Measurements from ENCODE around the gene SMOC2. TPM values are rescaled to one million over a fixed set of nuclear protein-coding genes. Genes with fewer than 3 reads are reported as not detected.

The SMOC2 gene
- total and polyA plus RNA-seq, 2 of the 13 experiments (the other 11 are each of a cell fraction or from before 2014, with no cell fraction given), result not detected

DNA sequence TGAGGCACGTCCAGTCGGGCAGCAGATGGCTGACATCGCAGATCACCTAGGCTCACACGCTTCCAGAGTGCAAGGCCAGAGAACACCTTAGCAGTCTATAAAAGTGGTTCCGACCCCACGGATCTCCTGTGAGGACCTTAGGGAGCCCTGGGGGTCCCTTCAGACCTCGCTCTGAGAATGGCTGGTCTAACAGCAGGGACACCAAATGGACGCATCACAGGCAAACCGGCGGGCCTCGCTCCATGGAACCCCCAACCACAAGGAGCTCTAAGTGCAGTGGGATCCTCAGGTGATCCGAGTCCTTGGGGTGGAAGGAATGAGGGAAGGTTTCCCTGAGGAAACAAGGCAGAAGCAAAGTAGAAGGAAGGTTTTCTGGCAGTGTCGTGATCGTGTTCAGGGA lies 135.4 kb downstream of the SMOC2 start:
- Histone ChIP-seq H3K27ac (ENCODE audit: extremely low read length, insufficient read depth, low read length) (no peak overlapping the region), H3K36me3 (replicated peaks in 1 of 2; ENCODE audit: control insufficient read depth in 1 of 2, insufficient read depth in 2 of 2, low read length in 2 of 2) (no peaks in the 10 kb centered on the region), H3K9ac (ENCODE audit: insufficient read depth, low read depth, low read length) (no peak overlapping the region), H2AFZ (ENCODE audit: low read length) (no peak overlapping the region), H3K4me1 (ENCODE audit: insufficient read depth, low read length) (no peaks in the 10 kb centered on the region), H3K4me2 (ENCODE audit: low read depth, low read length) (no peak overlapping the region), H3K4me3 (replicated peaks in 1 of 3; ENCODE audit: insufficient read depth in 1 of 3, low read depth in 2 of 3, low read length in 3 of 3) (no peak overlapping the region), H3K27me3 (ENCODE audit: control insufficient read depth in 1 of 2, insufficient read depth in 2 of 2, low read length in 2 of 2) (peaks cover 23 to 83% of the 10 kb centered on the region in 2 experiments), H3K79me2 (ENCODE audit: insufficient read depth, low read length) (no peaks in the 10 kb centered on the region), H4K20me1 (ENCODE audit: insufficient read depth, low read length) (no peaks in the 10 kb centered on the region), H3K9me3 (ENCODE audit: low read length) (no peaks in the 10 kb centered on the region)
- FAIRE-seq (no peak), ATAC-seq (no peak), DNase-seq (ENCODE audit: low spot score) (no peak)
- TF ChIP-seq ZNF138 (CRISPR knock-in tag; IDR thresholded peaks at IDR 0.05; ENCODE audit: low read depth), result no peak
- no peak for TF ChIP-seq ARHGAP35 (CRISPR knock-in tag; IDR thresholded peaks at IDR 0.05; ENCODE audit: borderline replicate concordance)
- TF ChIP-seq, protein P1, sequence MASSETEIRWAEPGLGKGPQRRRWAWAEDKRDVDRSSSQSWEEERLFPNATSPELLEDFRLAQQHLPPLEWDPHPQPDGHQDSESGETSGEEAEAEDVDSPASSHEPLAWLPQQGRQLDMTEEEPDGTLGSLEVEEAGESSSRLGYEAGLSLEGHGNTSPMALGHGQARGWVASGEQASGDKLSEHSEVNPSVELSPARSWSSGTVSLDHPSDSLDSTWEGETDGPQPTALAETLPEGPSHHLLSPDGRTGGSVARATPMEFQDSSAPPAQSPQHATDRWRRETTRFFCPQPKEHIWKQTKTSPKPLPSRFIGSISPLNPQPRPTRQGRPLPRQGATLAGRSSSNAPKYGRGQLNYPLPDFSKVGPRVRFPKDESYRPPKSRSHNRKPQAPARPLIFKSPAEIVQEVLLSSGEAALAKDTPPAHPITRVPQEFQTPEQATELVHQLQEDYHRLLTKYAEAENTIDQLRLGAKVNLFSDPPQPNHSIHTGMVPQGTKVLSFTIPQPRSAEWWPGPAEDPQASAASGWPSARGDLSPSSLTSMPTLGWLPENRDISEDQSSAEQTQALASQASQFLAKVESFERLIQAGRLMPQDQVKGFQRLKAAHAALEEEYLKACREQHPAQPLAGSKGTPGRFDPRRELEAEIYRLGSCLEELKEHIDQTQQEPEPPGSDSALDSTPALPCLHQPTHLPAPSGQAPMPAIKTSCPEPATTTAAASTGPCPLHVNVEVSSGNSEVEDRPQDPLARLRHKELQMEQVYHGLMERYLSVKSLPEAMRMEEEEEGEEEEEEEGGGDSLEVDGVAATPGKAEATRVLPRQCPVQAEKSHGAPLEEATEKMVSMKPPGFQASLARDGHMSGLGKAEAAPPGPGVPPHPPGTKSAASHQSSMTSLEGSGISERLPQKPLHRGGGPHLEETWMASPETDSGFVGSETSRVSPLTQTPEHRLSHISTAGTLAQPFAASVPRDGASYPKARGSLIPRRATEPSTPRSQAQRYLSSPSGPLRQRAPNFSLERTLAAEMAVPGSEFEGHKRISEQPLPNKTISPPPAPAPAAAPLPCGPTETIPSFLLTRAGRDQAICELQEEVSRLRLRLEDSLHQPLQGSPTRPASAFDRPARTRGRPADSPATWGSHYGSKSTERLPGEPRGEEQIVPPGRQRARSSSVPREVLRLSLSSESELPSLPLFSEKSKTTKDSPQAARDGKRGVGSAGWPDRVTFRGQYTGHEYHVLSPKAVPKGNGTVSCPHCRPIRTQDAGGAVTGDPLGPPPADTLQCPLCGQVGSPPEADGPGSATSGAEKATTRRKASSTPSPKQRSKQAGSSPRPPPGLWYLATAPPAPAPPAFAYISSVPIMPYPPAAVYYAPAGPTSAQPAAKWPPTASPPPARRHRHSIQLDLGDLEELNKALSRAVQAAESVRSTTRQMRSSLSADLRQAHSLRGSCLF (CRISPR knock-in tag; IDR thresholded peaks at IDR 0.05; ENCODE audit: borderline replicate concordance), result no peak
- TF ChIP-seq, protein P2, sequence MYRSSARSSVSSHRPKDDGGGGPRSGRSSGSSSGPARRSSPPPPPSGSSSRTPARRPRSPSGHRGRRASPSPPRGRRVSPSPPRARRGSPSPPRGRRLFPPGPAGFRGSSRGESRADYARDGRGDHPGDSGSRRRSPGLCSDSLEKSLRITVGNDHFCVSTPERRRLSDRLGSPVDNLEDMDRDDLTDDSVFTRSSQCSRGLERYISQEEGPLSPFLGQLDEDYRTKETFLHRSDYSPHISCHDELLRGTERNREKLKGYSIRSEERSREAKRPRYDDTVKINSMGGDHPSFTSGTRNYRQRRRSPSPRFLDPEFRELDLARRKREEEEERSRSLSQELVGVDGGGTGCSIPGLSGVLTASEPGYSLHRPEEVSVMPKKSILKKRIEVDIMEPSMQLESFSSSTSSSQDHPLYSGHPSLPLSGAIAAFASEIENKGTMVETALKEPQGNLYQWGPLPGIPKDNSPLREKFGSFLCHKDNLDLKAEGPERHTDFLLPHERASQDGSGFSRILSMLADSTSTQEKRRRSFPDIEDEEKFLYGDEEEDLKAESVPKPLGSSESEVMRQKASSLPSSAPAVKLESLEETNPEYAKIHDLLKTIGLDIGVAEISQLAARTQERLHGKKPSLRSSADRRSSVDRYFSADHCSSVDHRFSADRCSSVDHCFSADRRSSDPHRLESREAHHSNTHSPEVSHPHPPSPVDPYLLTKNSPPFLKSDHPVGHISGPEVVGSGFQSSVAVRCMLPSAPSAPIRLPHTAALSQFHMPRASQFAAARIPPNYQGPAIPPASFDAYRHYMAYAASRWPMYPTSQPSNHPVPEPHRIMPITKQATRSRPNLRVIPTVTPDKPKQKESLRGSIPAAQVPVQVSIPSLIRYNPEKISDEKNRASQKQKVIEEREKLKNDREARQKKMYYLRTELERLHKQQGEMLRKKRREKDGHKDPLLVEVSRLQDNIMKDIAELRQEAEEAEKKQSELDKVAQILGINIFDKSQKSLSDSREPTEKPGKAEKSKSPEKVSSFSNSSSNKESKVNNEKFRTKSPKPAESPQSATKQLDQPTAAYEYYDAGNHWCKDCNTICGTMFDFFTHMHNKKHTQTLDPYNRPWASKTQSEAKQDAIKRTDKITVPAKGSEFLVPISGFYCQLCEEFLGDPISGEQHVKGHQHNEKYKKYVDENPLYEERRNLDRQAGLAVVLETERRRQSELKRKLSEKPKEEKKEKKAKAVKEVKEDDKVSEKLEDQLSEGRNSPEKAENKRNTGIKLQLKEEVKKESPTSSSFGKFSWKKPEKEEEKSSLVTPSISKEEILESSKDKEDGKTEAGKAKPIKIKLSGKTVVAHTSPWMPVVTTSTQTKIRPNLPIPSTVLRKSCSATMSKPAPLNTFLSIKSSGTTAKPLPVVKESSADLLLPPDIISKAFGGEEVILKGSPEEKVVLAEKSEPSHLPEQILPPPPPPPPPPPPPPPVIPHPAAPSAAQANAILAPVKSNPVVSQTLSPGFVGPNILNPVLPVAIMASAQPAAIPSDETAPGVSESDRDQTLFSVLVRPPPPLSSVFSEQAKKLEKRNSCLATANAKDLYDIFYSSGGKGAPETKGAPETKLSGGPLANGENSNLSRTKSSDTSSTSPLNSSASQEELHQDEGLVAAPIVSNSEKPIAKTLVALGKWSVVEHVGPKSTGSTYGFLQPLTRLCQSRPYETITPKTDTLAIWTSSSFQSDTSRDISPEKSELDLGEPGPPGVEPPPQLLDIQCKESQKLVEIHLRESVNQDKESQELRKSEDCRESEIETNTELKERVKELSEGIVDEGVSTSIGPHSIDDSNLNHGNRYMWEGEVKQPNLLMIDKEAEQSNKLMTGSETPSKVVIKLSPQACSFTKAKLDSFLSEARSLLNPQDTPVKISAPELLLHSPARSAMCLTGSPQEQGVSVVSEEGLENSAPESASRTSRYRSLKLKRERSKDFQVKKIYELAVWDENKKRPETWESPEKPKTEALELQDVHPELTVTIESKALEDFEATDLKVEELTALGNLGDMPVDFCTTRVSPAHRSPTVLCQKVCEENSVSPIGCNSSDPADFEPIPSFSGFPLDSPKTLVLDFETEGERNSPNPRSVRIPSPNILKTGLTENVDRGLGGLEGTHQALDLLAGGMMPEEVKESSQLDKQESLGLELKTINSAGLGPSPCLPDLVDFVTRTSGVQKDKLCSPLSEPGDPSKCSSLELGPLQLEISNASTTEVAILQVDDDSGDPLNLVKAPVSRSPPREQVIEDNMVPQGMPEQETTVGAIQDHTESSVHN (CRISPR knock-in tag; IDR thresholded peaks at IDR 0.05), result no peak
- no peak for TF ChIP-seq GABPA (IDR thresholded peaks at IDR 0.05; ENCODE audit: low read depth, low read length)
- no peak for TF ChIP-seq GABPA (CRISPR knock-in tag; IDR thresholded peaks at IDR 0.05; ENCODE audit: low read depth)
- no peak for TF ChIP-seq ZMYM2 (CRISPR knock-in tag; IDR thresholded peaks at IDR 0.05)
- no peak for TF ChIP-seq ZNF264 (CRISPR knock-in tag; IDR thresholded peaks at IDR 0.05)
- no peak for TF ChIP-seq ZFP36L2 (CRISPR knock-in tag; IDR thresholded peaks at IDR 0.05)
- POLR2A ChIA-PET, result no interaction called here
- no TSS peak for BruUV-seq (replicated peaks)
- WGBS (ENCODE audit: low lambda C conversion rate), result 27% methylated on average over 11 of the region's 14 CpGs
- CTCF ChIA-PET (ENCODE audit: low intra/inter-chr PET ratio, low total read pairs), result no interaction called here
- in situ Hi-C loops (cut with HindIII; ENCODE audit: extremely low pct_ligation_motif_present, low pct_unique_long_range_greater_than_20kb), result no loop called here
- intact Hi-C loops (cut with micrococcal nuclease; ENCODE audit: unreplicated experiment), result no loop called here

Measured in HepG2 (cell line).